Adrenal gland (tissue), 5 donors: ENCODE measurements around the gene NHERF2.
A peak's percentile ranks its signal among the peaks of the same experiment; 100 is the strongest.

Source experiments
- CTCF ChIP-seq, 6 experiments: fragments of 450-650 bp in 4 of 6; fragments of 200-600 bp in 2 of 6; sonication (generic) in 1 of 6; IDR thresholded peaks; 1 replicate in 5 of 6; 2 replicates in 1 of 6; pipeline versions ENCODE4 v1.5.1 to v1.8.0; 2016 to 2021; ENCODE audit warnings: antibody characterized with exemption in 6 of 6, mild to moderate bottlenecking in 2 of 6, moderate library complexity in 1 of 6
- POLR2A ChIP-seq, 2 donors: fragments of 450-650 bp; IDR thresholded peaks; one replicate each; pipeline ENCODE4 v1.6.1; 2017; ENCODE audit warnings: antibody characterized with exemption in 2 of 2, mild to moderate bottlenecking in 2 of 2, moderate library complexity in 1 of 2
- donor health status: DM: no; HTN: no; CAD: no.

GRCh38 chr16:2023092-2024031 lies 3.3 kb upstream of the NHERF2 start:
- TF ChIP-seq CTCF (IDR thresholded peaks at IDR 0.05) (peak; percentile 93 to 99 (median 98)), POLR2A (IDR thresholded peaks at IDR 0.05) (peak in 1 of 2 donors; percentile 48)
